GM10266 (cell line): ENCODE results near the gene SMU1.

Experiments used
- DNase-seq: peaks from one replicate; pipeline ENCODE4 v3.0.0; 2012; ENCODE audit errors: extremely low spot score
- CTCF ChIP-seq: IDR thresholded peaks from 2 replicates; pipeline ENCODE4 v1.5.1; 2012; ENCODE audit warnings: mild to moderate bottlenecking, low read depth; ENCODE audit not compliant: control insufficient read depth, insufficient read depth; ENCODE audit errors: missing control alignments

Gene SMU1

GRCh38 chr9:33076046-33077004 is at the start of gene SMU1:
TSS of gene SMU1 (minus strand) at chr9:33076674. CDS start at chr9:33076608, 66 bp downstream.
- TF ChIP-seq CTCF: no peak

GRCh38 chr9:33125461-33125860 is 49.0 kb upstream of the SMU1 start:
- DNase-seq: no peak
- no peak for TF ChIP-seq CTCF

More at GRCh38 chr9:33076046-33077004, at the start of gene SMU1:
- DNase-seq: peak; percentile 93

- peak; percentile 40 for TF ChIP-seq CTCF
- DNase-seq: peak; percentile 53
These were observed 48.4 kb upstream of the SMU1 start for GRCh38 chr9:33124751-33125381.

GRCh38 chr9:33124046-33124445 is 47.6 kb upstream of the SMU1 start:
- DNase-seq: no peak
- TF ChIP-seq CTCF: no peak

GRCh38 chr9:33123407-33124031 is 47.0 kb upstream of the SMU1 start:
- no peak for DNase-seq
- no peak for TF ChIP-seq CTCF

GRCh38 chr9:33120620-33121019 is 44.1 kb upstream of the SMU1 start:
- no peak for TF ChIP-seq CTCF
- no peak for DNase-seq

- no peak for TF ChIP-seq CTCF
These were observed 41.3 kb upstream of the SMU1 start for GRCh38 chr9:33117796-33118195.

More at GRCh38 chr9:33117796-33118195, 41.3 kb upstream of the SMU1 start:
- DNase-seq: no peak
